K562 (cell line): Measurements from ENCODE around the gene IRF3.

Experiments used
- E2F5 ChIP-seq: sonication (generic); formaldehyde crosslinking; IDR thresholded peaks from 2 replicates; pipeline ENCODE4 v1.8.0; 2022; ENCODE audit warnings: mild to moderate bottlenecking, missing genetic modification reagents
- E2F6 ChIP-seq, 2 experiments: IDR thresholded peaks; 2 replicates each; pipeline ENCODE4 v1.6.1; 2011; ENCODE audit warnings: borderline replicate concordance in 1 of 2, control low read depth in 1 of 2, low read depth in 1 of 2, low read length in 1 of 2, mild to moderate bottlenecking in 1 of 2, mixed read lengths in 1 of 2, moderate library complexity in 1 of 2; ENCODE audit not compliant: insufficient read depth in 1 of 2, insufficient read length in 1 of 2, poor library complexity in 1 of 2, severe bottlenecking in 1 of 2; ENCODE audit errors: extremely low read depth in 1 of 2
- JUNB ChIP-seq: fragments of 450-650 bp; formaldehyde crosslinking; conservative IDR thresholded peaks from 2 replicates; pipeline ENCODE4 v1.4.0; 2020; ENCODE audit warnings: mild to moderate bottlenecking
- NFXL1 ChIP-seq: fragments of 450-650 bp; formaldehyde crosslinking; IDR thresholded peaks from 2 replicates; pipeline ENCODE4 v1.4.0; 2021; ENCODE audit warnings: mild to moderate bottlenecking
- RBM22 ChIP-seq: fragments of 200-400 bp; formaldehyde crosslinking; IDR thresholded peaks from 2 replicates; pipeline ENCODE4 v1.6.1; 2018; ENCODE audit warnings: low read length, low read depth; ENCODE audit not compliant: poor library complexity, severe bottlenecking
- SMARCA5 ChIP-seq: fragments of 450-650 bp; IDR thresholded peaks from 2 replicates; pipeline ENCODE4 v1.6.1; 2016
- SRF ChIP-seq, 2 experiments: fragments of 250-450, 450-650 bp in 1 of 2; sonication (Bioruptor Pico) in 1 of 2; sonication (generic) in 1 of 2; formaldehyde crosslinking; IDR thresholded peaks; 2 replicates each; pipeline versions ENCODE4 v1.5.0 to v1.5.1; 2020 to 2022; ENCODE audit warnings: mild to moderate bottlenecking in 1 of 2, missing genetic modification reagents in 1 of 2
- TAF1 ChIP-seq: IDR thresholded peaks from 2 replicates; pipeline ENCODE4 v1.6.1; 2011; ENCODE audit warnings: mild to moderate bottlenecking, low read length, moderate library complexity; ENCODE audit not compliant: insufficient read depth, control insufficient read depth, severe bottlenecking; ENCODE audit errors: extremely low read depth
- TBL1XR1 ChIP-seq, 2 experiments: IDR thresholded peaks; 2 replicates each; pipeline ENCODE4 v1.6.1; 2012; ENCODE audit warnings: improper control_type of control experiment in 2 of 2, low read length in 2 of 2, mild to moderate bottlenecking in 1 of 2
- USF2 ChIP-seq: sonication (generic); formaldehyde crosslinking; IDR thresholded peaks from 2 replicates; pipeline ENCODE4 v1.5.0; 2020; ENCODE audit warnings: missing genetic modification reagents
- YY1 ChIP-seq, 3 experiments: IDR thresholded peaks; 2 replicates each; pipeline ENCODE4 v1.6.1; 2011; ENCODE audit warnings: low read length in 2 of 3, mild to moderate bottlenecking in 2 of 3, moderate library complexity in 2 of 3, borderline replicate concordance in 1 of 3, control low read depth in 1 of 3, low read depth in 1 of 3; ENCODE audit not compliant: insufficient read depth in 3 of 3, insufficient replicate concordance in 2 of 3, control insufficient read depth in 1 of 3, insufficient read length in 1 of 3; ENCODE audit errors: extremely low read depth in 1 of 3
- ZNF561 ChIP-seq: fragments of 450-650 bp; formaldehyde crosslinking; conservative IDR thresholded peaks from 2 replicates; pipeline ENCODE4 v1.4.0; 2020; ENCODE audit warnings: mild to moderate bottlenecking, moderate library complexity

- TF ChIP-seq SMARCA5 (no peak), E2F5 (CRISPR knock-in tag) (no peak), ZNF561 (CRISPR knock-in tag) (no peak), USF2 (no peak), NFXL1 (CRISPR knock-in tag) (no peak), E2F6 (IDR thresholded peaks at IDR 0.05; ENCODE audit: borderline replicate concordance in 1 of 2, extremely low read depth in 1 of 2, insufficient read depth in 1 of 2, insufficient read length in 1 of 2, low read depth in 1 of 2, low read length in 1 of 2, poor library complexity in 1 of 2, severe bottlenecking in 1 of 2) (no peak), RBM22 (no peak), YY1 (IDR thresholded peaks at IDR 0.05; ENCODE audit: borderline replicate concordance in 1 of 3, control insufficient read depth in 1 of 3, extremely low read depth in 1 of 3, insufficient read depth in 3 of 3, insufficient read length in 1 of 3, insufficient replicate concordance in 2 of 3, low read depth in 1 of 3, low read length in 2 of 3) (no peak), TAF1 (no peak), TBL1XR1 (IDR thresholded peaks at IDR 0.05; ENCODE audit: low read length in 2 of 2) (no peak), SRF (CRISPR knock-in tag; IDR thresholded peaks at IDR 0.05) (no peak), JUNB (CRISPR knock-in tag) (no peak)
Measured at GRCh38 chr19:49657493-49658138, 8.0 kb downstream of the IRF3 start.
